HEK293 (cell line): ENCODE results near the gene NELFB.

Source experiments
- CTCF ChIA-PET: fragments of 350-600 bp; formaldehyde crosslinking; extraction: SDS; loops from one replicate; lab custom pipeline; 2021; ENCODE audit warnings: antibody characterized with exemption; lab: Yijun Ruan, JAX
- POLR2A ChIA-PET: fragments of 300-600 bp; formaldehyde crosslinking; extraction: SDS; loops from one replicate; lab custom pipeline; 2020; ENCODE audit warnings: antibody characterized with exemption, inconsistent platforms; lab: Yijun Ruan, JAX
- H3K27ac ChIP-seq: fragments of 200-500 bp; sonication (Bioruptor generic); 2 replicates; pipeline ENCODE4 v1.5.1; 2014; ENCODE audit warnings: low read depth, low read length, control low read depth, inconsistent platforms; ENCODE audit errors: extremely low read depth
- H3K36me3 ChIP-seq, 2 experiments: fragments of 200-500 bp in 1 of 2; sonication (Bioruptor generic) in 1 of 2; 1 replicate in 1 of 2; 2 replicates in 1 of 2; pipeline ENCODE4 v1.5.1; 2014 to 2017; ENCODE audit warnings: inconsistent platforms in 2 of 2, low read length in 2 of 2; ENCODE audit not compliant: control insufficient read depth in 2 of 2, insufficient read depth in 1 of 2
- H3K4me1 ChIP-seq: fragments of 200-500 bp; sonication (Bioruptor generic); 2 replicates; pipeline ENCODE4 v1.5.1; 2014; ENCODE audit warnings: mild to moderate bottlenecking, low read length, inconsistent platforms; ENCODE audit not compliant: control insufficient read depth, insufficient read depth
- H3K4me3 ChIP-seq: 2 replicates; pipeline ENCODE4 v1.5.1; 2011; ENCODE audit warnings: low read depth, mild to moderate bottlenecking, control low read depth, low read length, moderate library complexity
- H3K9me3 ChIP-seq: fragments of 200-500 bp; sonication (Bioruptor generic); 2 replicates; pipeline ENCODE4 v1.5.1; 2014; ENCODE audit warnings: low read depth, low read length, inconsistent platforms; ENCODE audit not compliant: control insufficient read depth, insufficient read depth
- BCL11B ChIP-seq: fragments of 450-650 bp; formaldehyde crosslinking; IDR thresholded peaks from 2 replicates; pipeline ENCODE4 v1.5.1; 2016; ENCODE audit warnings: low read depth, missing biosample characterization, missing genetic modification characterization
- BCL6B ChIP-seq: fragments of 450-650 bp; formaldehyde crosslinking; IDR thresholded peaks from 2 replicates; pipeline ENCODE4 v1.5.1; 2017; ENCODE audit warnings: missing biosample characterization, missing genetic modification characterization
- GLIS1 ChIP-seq: fragments of 450-650 bp; formaldehyde crosslinking; IDR thresholded peaks from 2 replicates; pipeline ENCODE4 v1.5.1; 2016; ENCODE audit warnings: missing biosample characterization, missing genetic modification characterization
- KLF10 ChIP-seq: fragments of 450-650 bp; IDR thresholded peaks from 2 replicates; pipeline ENCODE4 v1.5.1; 2018; ENCODE audit warnings: missing biosample characterization, mild to moderate bottlenecking, missing genetic modification characterization
- KLF8 ChIP-seq: fragments of 450-650 bp; formaldehyde crosslinking; IDR thresholded peaks from 2 replicates; pipeline ENCODE4 v1.5.1; 2016; ENCODE audit warnings: missing biosample characterization, missing genetic modification characterization
- OSR2 ChIP-seq: fragments of 450-650 bp; formaldehyde crosslinking; IDR thresholded peaks from 2 replicates; pipeline ENCODE4 v1.5.1; 2016; ENCODE audit warnings: missing biosample characterization, missing genetic modification characterization
- SP3 ChIP-seq: fragments of 450-650 bp; formaldehyde crosslinking; IDR thresholded peaks from 2 replicates; pipeline ENCODE4 v1.5.1; 2016; ENCODE audit warnings: missing biosample characterization, missing genetic modification characterization
- ZBTB10 ChIP-seq: fragments of 450-650 bp; formaldehyde crosslinking; IDR thresholded peaks from 2 replicates; pipeline ENCODE4 v1.5.1; 2016; ENCODE audit warnings: missing biosample characterization, missing genetic modification characterization
- ZFHX2 ChIP-seq: fragments of 450-650 bp; formaldehyde crosslinking; conservative IDR thresholded peaks from 2 replicates; pipeline ENCODE4 v1.5.1; 2016; ENCODE audit warnings: missing biosample characterization, missing genetic modification characterization
- ZNF140 ChIP-seq: fragments of 450-650 bp; formaldehyde crosslinking; IDR thresholded peaks from 2 replicates; pipeline ENCODE4 v1.5.1; 2016; ENCODE audit warnings: missing biosample characterization, missing genetic modification characterization
- ZNF146 ChIP-seq: fragments of 450-650 bp; formaldehyde crosslinking; IDR thresholded peaks from 2 replicates; pipeline ENCODE4 v1.5.1; 2016; ENCODE audit warnings: missing biosample characterization, missing genetic modification characterization
- ZNF155 ChIP-seq: fragments of 450-650 bp; formaldehyde crosslinking; IDR thresholded peaks from 2 replicates; pipeline ENCODE4 v1.5.1; 2016; ENCODE audit warnings: missing biosample characterization, missing genetic modification characterization
- ZNF157 ChIP-seq: fragments of 450-650 bp; formaldehyde crosslinking; IDR thresholded peaks from 2 replicates; pipeline ENCODE4 v1.5.1; 2016; ENCODE audit warnings: missing biosample characterization, missing genetic modification characterization
- ZNF184 ChIP-seq: fragments of 450-650 bp; IDR thresholded peaks from 2 replicates; pipeline ENCODE4 v1.5.1; 2018; ENCODE audit warnings: missing biosample characterization, mild to moderate bottlenecking, missing genetic modification characterization
- ZNF202 ChIP-seq: fragments of 450-650 bp; formaldehyde crosslinking; IDR thresholded peaks from 2 replicates; pipeline ENCODE4 v1.5.1; 2016; ENCODE audit warnings: missing biosample characterization, missing genetic modification characterization, borderline replicate concordance
- ZNF214 ChIP-seq: fragments of 450-650 bp; formaldehyde crosslinking; IDR thresholded peaks from 2 replicates; pipeline ENCODE4 v1.5.1; 2017; ENCODE audit warnings: missing biosample characterization, mild to moderate bottlenecking, missing genetic modification characterization, borderline replicate concordance
- ZNF391 ChIP-seq: fragments of 450-650 bp; formaldehyde crosslinking; IDR thresholded peaks from 2 replicates; pipeline ENCODE4 v1.5.1; 2016; ENCODE audit warnings: low read depth, missing biosample characterization, missing genetic modification characterization, borderline replicate concordance
- ZNF394 ChIP-seq: fragments of 450-650 bp; formaldehyde crosslinking; IDR thresholded peaks from 2 replicates; pipeline ENCODE4 v1.5.1; 2016; ENCODE audit warnings: missing biosample characterization, missing genetic modification characterization, mild to moderate bottlenecking, moderate library complexity, borderline replicate concordance
- ZNF571 ChIP-seq: fragments of 450-650 bp; formaldehyde crosslinking; IDR thresholded peaks from 2 replicates; pipeline ENCODE4 v1.5.0; 2017; ENCODE audit warnings: missing biosample characterization, missing genetic modification characterization
- ZNF596 ChIP-seq: fragments of 450-650 bp; IDR thresholded peaks from 2 replicates; pipeline ENCODE4 v1.5.0; 2018; ENCODE audit warnings: missing biosample characterization, mild to moderate bottlenecking, missing genetic modification characterization, moderate library complexity
- ZNF701 ChIP-seq: fragments of 450-650 bp; formaldehyde crosslinking; IDR thresholded peaks from 2 replicates; pipeline ENCODE4 v1.5.1; 2016; ENCODE audit warnings: missing biosample characterization, missing genetic modification characterization
- ZNF76 ChIP-seq: fragments of 450-650 bp; formaldehyde crosslinking; IDR thresholded peaks from 2 replicates; pipeline ENCODE4; 2016; ENCODE audit warnings: low read depth, missing biosample characterization, missing genetic modification characterization, borderline replicate concordance
- ZSCAN4 ChIP-seq: fragments of 450-650 bp; formaldehyde crosslinking; IDR thresholded peaks from 2 replicates; pipeline ENCODE4 v1.5.1; 2017; ENCODE audit warnings: missing biosample characterization, missing genetic modification characterization

The NELFB gene

GRCh38 chr9:137301081-137301947, 46.2 kb downstream of the NELFB start (continued):
- TF ChIP-seq ZSCAN4 (tag by site-specific recombination) (0 out of 2 replicates have a peak, but pooled peaks have one; percentile 11), ZNF202 (tag by site-specific recombination) (no peak), ZNF76 (tag by site-specific recombination) (peak; percentile 51; the same call in 1 of the 2 replicates), ZNF157 (tag by site-specific recombination) (no peak)

- POLR2A ChIA-PET: interaction anchor here (0.6 to 3.3 kb wide), 34 partner anchors 9 to 306 kb away, joined by 3 to 40 read pairs (median 4); partner anchors contain the start of genes ENTPD8, EXD3, MRPL41 and NOXA1
- Histone ChIP-seq H3K36me3 (no peaks in the 10 kb centered on the region), H3K4me3 (peak within 1 kb of the TSS; percentile 73), H3K27ac (peak within 1 kb of the TSS; percentile 91), H3K4me1 (peaks cover 15% of the 10 kb centered on the region), H3K9me3 (no peaks in the 10 kb centered on the region)
- CTCF ChIA-PET: interaction anchor here (0.6 to 3.5 kb wide), 12 partner anchors 9 to 142 kb away, joined by 3 to 15 read pairs (median 5); no protein-coding TSS in a partner anchor
- TF ChIP-seq ZFHX2: peak; percentile 50
- TF ChIP-seq KLF10 (tag by site-specific recombination): peak; percentile 75; the same call in 1 of the 2 replicates
- TF ChIP-seq ZNF214 (tag by site-specific recombination): no peak
- TF ChIP-seq SP3 (tag by site-specific recombination): 0 out of 2 replicates have a peak, but pooled peaks have one; percentile 11
- TF ChIP-seq ZNF701 (tag by site-specific recombination): no peak
- TF ChIP-seq ZNF140 (tag by site-specific recombination): no peak
Measured at GRCh38 chr9:137302118-137302448, 47.0 kb downstream of the NELFB start, which contains the start of gene NRARP. TSS of gene NRARP (minus strand) at chr9:137302271. CDS start at chr9:137301928, 343 bp downstream.

- peak overlapping the region; percentile 78; the same call in 1 of the 2 replicates for H3K27ac ChIP-seq
- H3K4me1 ChIP-seq: peaks cover 15% of the 10 kb centered on the region
- no peaks in the 10 kb centered on the region for H3K9me3 ChIP-seq
- peak overlapping the region; percentile 30 for H3K4me3 ChIP-seq
- CTCF ChIA-PET: interaction anchor here (0.6 to 3.5 kb wide), 10 partner anchors 8 to 107 kb away, joined by 3 to 15 read pairs (median 6); no protein-coding TSS in a partner anchor
- POLR2A ChIA-PET: interaction anchor here (0.6 to 3.3 kb wide), 32 partner anchors 9 to 305 kb away, joined by 3 to 40 read pairs (median 5); partner anchors contain the start of genes ENTPD8, EXD3, MRPL41 and NOXA1
- H3K36me3 ChIP-seq: no peaks in the 10 kb centered on the region
- TF ChIP-seq ZNF155 (tag by site-specific recombination) (no peak), GLIS1 (tag by site-specific recombination) (peak; percentile 89), ZNF184 (tag by site-specific recombination) (no peak), ZNF596 (tag by site-specific recombination) (peak; percentile 20; the same call in 1 of the 2 replicates), KLF8 (tag by site-specific recombination) (peak; percentile 54; the same call in 1 of the 2 replicates), BCL11B (tag by site-specific recombination) (peak; percentile 81), ZNF146 (tag by site-specific recombination) (peak; percentile 6; the same call in 1 of the 2 replicates), OSR2 (tag by site-specific recombination) (peak; percentile 86), ZNF76 (tag by site-specific recombination) (peak; percentile 48; the same call in 1 of the 2 replicates), ZNF394 (no peak), BCL6B (tag by site-specific recombination) (no peak), ZBTB10 (tag by site-specific recombination) (0 out of 2 replicates have a peak, but pooled peaks have one; percentile 29), ZNF391 (tag by site-specific recombination) (0 out of 2 replicates have a peak, but pooled peaks have one; percentile 43), ZNF571 (tag by site-specific recombination) (no peak)
Measured at GRCh38 chr9:137302449-137303150, 47.5 kb downstream of the NELFB start.
